ENCODE results near the gene ANAPC4. TPM values are rescaled to one million over a fixed set of nuclear protein-coding genes. Genes with fewer than 3 reads are reported as not detected.
A peak's percentile ranks its signal among the peaks of the same experiment; 100 is the strongest.
"Not testable (repeated sequence)": the region's sequence is repeated elsewhere in the genome, so short reads cannot be mapped to it uniquely, and the experiment has no call there.

The ANAPC4 gene
- total and polyA plus RNA-seq, 4 donors = 15.4 to 98.5 (median 32.5) TPM

- ATAC-seq (ENCODE audit: insufficient read depth, low FRiP score) = no peak
- H3K9ac ChIP-seq (ENCODE audit: insufficient read depth in 1 of 2, low read length in 2 of 2) = no peak overlapping the region
- no peaks in the 10 kb centered on the region for H3K27me3 ChIP-seq (ENCODE audit: control insufficient read depth in 3 of 3, insufficient read depth in 3 of 3, low read length in 2 of 3)
- H3K36me3 ChIP-seq (ENCODE audit: control insufficient read depth in 4 of 4, insufficient read depth in 4 of 4, low read length in 4 of 4) = peaks cover 0 to 8% (median 4%) of the 10 kb centered on the region in 4 donors
- no peaks in the 10 kb centered on the region for H3K9me3 ChIP-seq (ENCODE audit: control insufficient read depth in 4 of 4, insufficient read depth in 3 of 4, low read length in 3 of 4)
- no peak for DNase-seq
- no peak overlapping the region for H3K27ac ChIP-seq (ENCODE audit: low read depth in 1 of 2, low read length in 1 of 2)
- WGBS, 2 donors = 69 to 83% methylated on average over 2 of the region's 2 CpGs
- TF ChIP-seq CTCF (IDR thresholded peaks at IDR 0.05; ENCODE audit: control extremely low read depth, extremely low read depth) = no peak
- no peak overlapping the region for H3K4me3 ChIP-seq
- H3K4me1 ChIP-seq (ENCODE audit: control insufficient read depth in 5 of 5, insufficient read depth in 5 of 5, low read length in 5 of 5) = peaks cover 0 to 5% (median 0%) of the 10 kb centered on the region in 5 donors
These were observed 6.8 kb upstream of the ANAPC4 start for GRCh38 chr4:25370242-25370641.

- H3K4me1 ChIP-seq (ENCODE audit: control insufficient read depth in 5 of 5, insufficient read depth in 5 of 5, low read length in 5 of 5); DNase-seq; H3K4me3 ChIP-seq; H3K27ac ChIP-seq (ENCODE audit: low read depth in 1 of 2, low read length in 1 of 2); H3K27me3 ChIP-seq (ENCODE audit: control insufficient read depth in 3 of 3, insufficient read depth in 3 of 3, low read length in 2 of 3); ATAC-seq (ENCODE audit: insufficient read depth, low FRiP score); H3K9ac ChIP-seq (ENCODE audit: insufficient read depth in 1 of 2, low read length in 2 of 2); H3K36me3 ChIP-seq (ENCODE audit: control insufficient read depth in 4 of 4, insufficient read depth in 4 of 4, low read length in 4 of 4); H3K9me3 ChIP-seq (ENCODE audit: control insufficient read depth in 4 of 4, insufficient read depth in 3 of 4, low read length in 3 of 4): not testable (repeated sequence)
- 55 to 61% methylated on average over 9 of the region's 9 CpGs for WGBS, 2 donors
These were observed 4.5 kb upstream of the ANAPC4 start for GRCh38 chr4:25372549-25372948.

- peak overlapping the region; percentile 80 for H3K4me3 ChIP-seq
- TF ChIP-seq CTCF (IDR thresholded peaks at IDR 0.05; ENCODE audit: control extremely low read depth, extremely low read depth) = no peak
- peaks cover 0 to 20% (median 7%) of the 10 kb centered on the region in 5 donors for H3K4me1 ChIP-seq (ENCODE audit: control insufficient read depth in 5 of 5, insufficient read depth in 5 of 5, low read length in 5 of 5)
- WGBS, 2 donors = 20 to 23% methylated on average over 18 of the region's 18 CpGs
- ATAC-seq (ENCODE audit: insufficient read depth, low FRiP score) (no peak), DNase-seq (peak in 1 of 3 donors; percentile 20)
- no peaks in the 10 kb centered on the region for H3K9me3 ChIP-seq (ENCODE audit: control insufficient read depth in 4 of 4, insufficient read depth in 3 of 4, low read length in 3 of 4)
- no peaks in the 10 kb centered on the region for H3K27me3 ChIP-seq (ENCODE audit: control insufficient read depth in 3 of 3, insufficient read depth in 3 of 3, low read length in 2 of 3)
- peaks cover 5 to 11% (median 10%) of the 10 kb centered on the region in 4 donors for H3K36me3 ChIP-seq (ENCODE audit: control insufficient read depth in 4 of 4, insufficient read depth in 4 of 4, low read length in 4 of 4)
- peak overlapping the region; percentile 54 to 75 for H3K27ac ChIP-seq (ENCODE audit: low read depth in 1 of 2, low read length in 1 of 2)
- peak overlapping the region; percentile 86 for H3K9ac ChIP-seq (ENCODE audit: insufficient read depth in 1 of 2, low read length in 2 of 2)
These were observed 741 bp downstream of the ANAPC4 start for GRCh38 chr4:25377572-25378436.

GRCh38 chr4:25378437-25378743 lies 1.3 kb downstream of the ANAPC4 start:
- 90 to 92% methylated on average over 6 of the region's 6 CpGs for WGBS, 2 donors
- Histone ChIP-seq H3K36me3 (ENCODE audit: control insufficient read depth in 4 of 4, insufficient read depth in 4 of 4, low read length in 4 of 4) (peaks cover 5 to 11% (median 10%) of the 10 kb centered on the region in 4 donors), H3K4me3 (no peak overlapping the region), H3K27me3 (ENCODE audit: control insufficient read depth in 3 of 3, insufficient read depth in 3 of 3, low read length in 2 of 3) (no peaks in the 10 kb centered on the region), H3K9me3 (ENCODE audit: control insufficient read depth in 4 of 4, insufficient read depth in 3 of 4, low read length in 3 of 4) (no peaks in the 10 kb centered on the region), H3K4me1 (ENCODE audit: control insufficient read depth in 5 of 5, insufficient read depth in 5 of 5, low read length in 5 of 5) (peaks cover 0 to 20% (median 7%) of the 10 kb centered on the region in 5 donors), H3K9ac (ENCODE audit: insufficient read depth in 1 of 2, low read length in 2 of 2) (no peak overlapping the region), H3K27ac (ENCODE audit: low read depth in 1 of 2, low read length in 1 of 2) (no peak overlapping the region)
- ATAC-seq (ENCODE audit: insufficient read depth, low FRiP score) (no peak), DNase-seq (no peak)
- no peak for TF ChIP-seq CTCF (IDR thresholded peaks at IDR 0.05; ENCODE audit: control extremely low read depth, extremely low read depth)

Measured in lung (tissue), 12 donors.